ENCODE results near the gene ZNF311. TPM values are rescaled to one million over a fixed set of nuclear protein-coding genes. Genes with fewer than 3 reads are reported as not detected.

The ZNF311 gene
- total RNA-seq, 3 donors from 2014 or later, result 1.8 to 2.9 (median 2.6) TPM

GRCh38 chr6:29014729-29015608, 9.9 kb upstream of the ZNF311 start:
- Histone ChIP-seq H3K4me1 (ENCODE audit: low read depth) (peaks cover 4% of the 10 kb centered on the region), H3K36me3 (ENCODE audit: low read depth) (no peaks in the 10 kb centered on the region), H3K9me3 (no peaks in the 10 kb centered on the region), H3K4me3 (no peak overlapping the region)
- no peak for DNase-seq
- no peak for ATAC-seq
- TF ChIP-seq CTCF (IDR thresholded peaks at IDR 0.05), result no peak
- intact Hi-C loops (cut with DNase I, micrococcal nuclease), result loop anchor here (5.0 kb wide), 2 partner anchors 178 to 328 kb away; no protein-coding TSS in a partner anchor

GRCh38 chr6:29011276-29011734, 6.2 kb upstream of the ZNF311 start:
- intact Hi-C loops (cut with DNase I, micrococcal nuclease), result no loop called here
- Histone ChIP-seq H3K4me3 (no peak overlapping the region), H3K9me3 (no peaks in the 10 kb centered on the region), H3K36me3 (ENCODE audit: low read depth) (no peaks in the 10 kb centered on the region), H3K4me1 (ENCODE audit: low read depth) (peaks cover under 1% of the 10 kb centered on the region)
- DNase-seq (peak in 1 of 3 donors; percentile 46), ATAC-seq (peak; percentile 53)
- no peak for TF ChIP-seq CTCF (IDR thresholded peaks at IDR 0.05)

- no peak for TF ChIP-seq CTCF (IDR thresholded peaks at IDR 0.05)
- ATAC-seq, result no peak
- intact Hi-C loops (cut with DNase I, micrococcal nuclease), result no loop called here
Measured at GRCh38 chr6:29009358-29009757, 4.2 kb upstream of the ZNF311 start.

GRCh38 chr6:29008089-29008488, 3.0 kb upstream of the ZNF311 start:
- H3K4me3 ChIP-seq, result no peak overlapping the region
- intact Hi-C loops (cut with DNase I, micrococcal nuclease), result no loop called here
- no peak for DNase-seq
- no peak for TF ChIP-seq CTCF (IDR thresholded peaks at IDR 0.05)
- no peaks in the 10 kb centered on the region for H3K4me1 ChIP-seq (ENCODE audit: low read depth)
- ATAC-seq, result no peak
- H3K36me3 ChIP-seq (ENCODE audit: low read depth), result no peaks in the 10 kb centered on the region
- H3K9me3 ChIP-seq, result no peaks in the 10 kb centered on the region

More at GRCh38 chr6:29009358-29009757, 4.2 kb upstream of the ZNF311 start:
- no peak for DNase-seq
- H3K4me1 ChIP-seq (ENCODE audit: low read depth), result no peaks in the 10 kb centered on the region
- H3K36me3 ChIP-seq (ENCODE audit: low read depth), result no peaks in the 10 kb centered on the region
- H3K9me3 ChIP-seq, result no peaks in the 10 kb centered on the region
- no peak overlapping the region for H3K4me3 ChIP-seq

- DNase-seq (no peak), ATAC-seq (no peak)
- intact Hi-C loops (cut with DNase I, micrococcal nuclease), result no loop called here
- Histone ChIP-seq H3K9me3 (peaks cover 9% of the 10 kb centered on the region), H3K36me3 (ENCODE audit: low read depth) (no peaks in the 10 kb centered on the region), H3K4me1 (ENCODE audit: low read depth) (no peaks in the 10 kb centered on the region), H3K4me3 (no peak overlapping the region)
- no peak for TF ChIP-seq CTCF (IDR thresholded peaks at IDR 0.05)
Measured at GRCh38 chr6:28996844-28997510, 8.1 kb downstream of the ZNF311 start.

All from mucosa of descending colon (tissue), 3 donors.